Measurements from ENCODE around the gene UBE2D2.
"Not testable (repeated sequence)": the region's sequence is repeated elsewhere in the genome, so short reads cannot be mapped to it uniquely, and the experiment has no call there.

UBE2D2 gene

DNA sequence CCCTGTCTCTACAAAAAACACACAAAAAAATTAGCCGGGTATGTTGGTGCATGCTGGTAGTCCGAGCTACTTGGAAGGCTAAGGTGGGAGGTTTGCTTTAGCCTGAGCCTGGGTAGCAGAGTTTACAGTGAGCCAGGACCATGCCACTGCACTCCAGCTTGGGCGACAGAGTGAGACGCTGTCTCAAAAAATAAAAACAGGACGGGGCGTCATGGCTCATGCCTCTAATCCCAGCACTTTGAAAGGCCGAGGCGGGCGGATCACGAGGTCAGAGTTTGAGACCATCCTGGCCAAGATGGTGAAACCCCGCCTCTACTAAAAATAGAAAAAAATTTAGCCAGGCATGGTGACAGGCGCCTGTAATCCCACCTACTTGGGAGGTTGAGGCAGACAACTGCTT lies 40.3 kb downstream of the UBE2D2 start:
- H3K27ac ChIP-seq (ENCODE audit: low read depth, low read length, poor library complexity, severe bottlenecking), result peak overlapping the region; percentile 62
- H4K20me1 ChIP-seq (ENCODE audit: insufficient read depth, low read length), result no peaks in the 10 kb centered on the region
- no peaks in the 10 kb centered on the region for H3F3A ChIP-seq (ENCODE audit: insufficient read depth, low read length)
- no peak for TF ChIP-seq EZH2 (IDR thresholded peaks at IDR 0.05; ENCODE audit: borderline replicate concordance, low read length)
- TF ChIP-seq, protein P1, sequence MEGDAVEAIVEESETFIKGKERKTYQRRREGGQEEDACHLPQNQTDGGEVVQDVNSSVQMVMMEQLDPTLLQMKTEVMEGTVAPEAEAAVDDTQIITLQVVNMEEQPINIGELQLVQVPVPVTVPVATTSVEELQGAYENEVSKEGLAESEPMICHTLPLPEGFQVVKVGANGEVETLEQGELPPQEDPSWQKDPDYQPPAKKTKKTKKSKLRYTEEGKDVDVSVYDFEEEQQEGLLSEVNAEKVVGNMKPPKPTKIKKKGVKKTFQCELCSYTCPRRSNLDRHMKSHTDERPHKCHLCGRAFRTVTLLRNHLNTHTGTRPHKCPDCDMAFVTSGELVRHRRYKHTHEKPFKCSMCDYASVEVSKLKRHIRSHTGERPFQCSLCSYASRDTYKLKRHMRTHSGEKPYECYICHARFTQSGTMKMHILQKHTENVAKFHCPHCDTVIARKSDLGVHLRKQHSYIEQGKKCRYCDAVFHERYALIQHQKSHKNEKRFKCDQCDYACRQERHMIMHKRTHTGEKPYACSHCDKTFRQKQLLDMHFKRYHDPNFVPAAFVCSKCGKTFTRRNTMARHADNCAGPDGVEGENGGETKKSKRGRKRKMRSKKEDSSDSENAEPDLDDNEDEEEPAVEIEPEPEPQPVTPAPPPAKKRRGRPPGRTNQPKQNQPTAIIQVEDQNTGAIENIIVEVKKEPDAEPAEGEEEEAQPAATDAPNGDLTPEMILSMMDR (IDR thresholded peaks at IDR 0.05; ENCODE audit: low read length), result no peak
- H3K79me2 ChIP-seq (ENCODE audit: insufficient read depth, low read length), result peaks cover 14% of the 10 kb centered on the region
- H3K9me3 ChIP-seq (ENCODE audit: low read length), result peaks cover 7% of the 10 kb centered on the region; the same call in 1 of the 2 replicates
- no peak overlapping the region for H3K9ac ChIP-seq (ENCODE audit: low read length)
- no peak overlapping the region; the same call in 1 of the 2 replicates for H3K4me2 ChIP-seq (ENCODE audit: low read length)
- no peaks in the 10 kb centered on the region for H3K9me2 ChIP-seq (ENCODE audit: low read depth, low read length)
- no peak overlapping the region for H2AFZ ChIP-seq (ENCODE audit: low read length)
- H3K4me1 ChIP-seq (ENCODE audit: insufficient read depth, low read length, severe bottlenecking), result peaks cover 40% of the 10 kb centered on the region
- peaks cover 66% of the 10 kb centered on the region for H3K36me3 ChIP-seq (ENCODE audit: insufficient read depth, low read length)
- H3K27me3 ChIP-seq (ENCODE audit: insufficient read depth, low read length), result no peaks in the 10 kb centered on the region
- H3K4me3 ChIP-seq (ENCODE audit: low read depth, low read length, poor library complexity, severe bottlenecking), result no peak overlapping the region

DNA sequence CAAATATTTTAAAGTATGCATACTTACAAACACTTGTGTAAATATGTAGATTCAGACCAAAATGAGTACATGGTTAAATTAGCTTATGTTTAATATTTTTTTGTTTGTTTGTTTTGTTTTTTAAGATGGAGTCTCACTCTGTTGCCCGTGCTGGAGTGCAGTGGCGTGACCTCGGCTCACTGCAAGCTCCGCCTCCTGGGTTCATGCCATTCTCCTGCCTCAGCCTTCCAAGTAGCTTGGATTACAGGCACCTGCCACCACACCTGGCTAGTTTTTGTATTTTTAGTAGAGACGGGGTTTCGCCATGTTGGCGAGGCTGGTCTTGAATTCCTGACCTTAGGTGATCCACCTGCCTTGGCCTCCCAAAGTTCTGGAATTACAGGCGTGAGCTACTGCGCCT lies 40.8 kb downstream of the UBE2D2 start:
- not testable (repeated sequence) for H2AFZ ChIP-seq (ENCODE audit: low read length); H3K9me3 ChIP-seq (ENCODE audit: low read length)
- peaks cover 13% of the 10 kb centered on the region for H3K79me2 ChIP-seq (ENCODE audit: insufficient read depth, low read length)

DNA sequence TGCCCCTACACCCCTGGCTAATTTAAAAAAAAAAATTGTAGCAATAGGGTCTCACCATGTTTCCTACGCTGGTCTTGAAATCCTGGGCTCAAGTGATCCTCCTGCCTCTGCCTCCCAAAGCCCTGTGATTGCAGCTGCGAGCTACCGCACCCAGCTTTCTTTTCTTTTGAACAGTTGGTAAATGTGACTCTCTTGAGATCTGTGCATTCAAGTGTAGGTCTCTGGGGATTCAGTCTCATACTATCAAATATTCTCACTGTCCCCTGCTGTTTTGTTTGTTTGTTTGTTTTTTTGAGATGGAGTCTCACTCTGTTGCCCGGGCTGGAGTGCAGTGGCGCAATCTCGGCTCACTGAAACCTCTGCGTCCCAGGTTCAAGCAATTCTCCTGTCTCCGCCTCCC lies 44.7 kb downstream of the UBE2D2 start:
- TF ChIP-seq, protein P1 (IDR thresholded peaks at IDR 0.05; ENCODE audit: low read length), result no peak
- no peak for TF ChIP-seq EZH2 (IDR thresholded peaks at IDR 0.05; ENCODE audit: borderline replicate concordance, low read length)
- Histone ChIP-seq H3K27me3 (ENCODE audit: insufficient read depth, low read length) (no peaks in the 10 kb centered on the region), H3K4me2 (ENCODE audit: low read length) (no peak overlapping the region), H3K27ac (ENCODE audit: low read depth, low read length, poor library complexity, severe bottlenecking) (no peak overlapping the region), H3K4me3 (ENCODE audit: low read depth, low read length, poor library complexity, severe bottlenecking) (no peak overlapping the region), H3F3A (ENCODE audit: insufficient read depth, low read length) (no peaks in the 10 kb centered on the region), H3K36me3 (ENCODE audit: insufficient read depth, low read length) (peaks cover 57% of the 10 kb centered on the region), H3K4me1 (ENCODE audit: insufficient read depth, low read length, severe bottlenecking) (peaks cover 28% of the 10 kb centered on the region), H2AFZ (ENCODE audit: low read length) (no peak overlapping the region), H3K9ac (ENCODE audit: low read length) (no peak overlapping the region), H4K20me1 (ENCODE audit: insufficient read depth, low read length) (no peaks in the 10 kb centered on the region), H3K9me3 (ENCODE audit: low read length) (no peaks in the 10 kb centered on the region), H3K79me2 (ENCODE audit: insufficient read depth, low read length) (no peaks in the 10 kb centered on the region; the same call in 1 of the 2 replicates), H3K9me2 (ENCODE audit: low read depth, low read length) (no peaks in the 10 kb centered on the region)

More for the DNA sequence above, 40.8 kb downstream of the UBE2D2 start:
- Histone ChIP-seq H3K36me3 (ENCODE audit: insufficient read depth, low read length) (peaks cover 70% of the 10 kb centered on the region), H3K4me1 (ENCODE audit: insufficient read depth, low read length, severe bottlenecking) (peaks cover 40% of the 10 kb centered on the region)
- H3K4me3 ChIP-seq (ENCODE audit: low read depth, low read length, poor library complexity, severe bottlenecking); H3K4me2 ChIP-seq (ENCODE audit: low read length); H3K9me2 ChIP-seq (ENCODE audit: low read depth, low read length); H3F3A ChIP-seq (ENCODE audit: insufficient read depth, low read length); H3K9ac ChIP-seq (ENCODE audit: low read length); H3K27ac ChIP-seq (ENCODE audit: low read depth, low read length, poor library complexity, severe bottlenecking); H4K20me1 ChIP-seq (ENCODE audit: insufficient read depth, low read length); H3K27me3 ChIP-seq (ENCODE audit: insufficient read depth, low read length): not testable (repeated sequence)
